ENCODE measurements around the gene COPB1.

- TF ChIP-seq CTCF (IDR thresholded peaks at IDR 0.05 in 4 of 5, conservative IDR thresholded peaks at IDR 0.05 in 1 of 5) (no peak), POLR2A (IDR thresholded peaks at IDR 0.05) (no peak)
Observed at GRCh38 chr11:14520747-14521151, 21.1 kb upstream of the COPB1 start.
